GM19035 (cell line): ENCODE results near the gene CERCAM.
"Not testable (repeated sequence)": the region's sequence is repeated elsewhere in the genome, so short reads cannot be mapped to it uniquely, and the experiment has no call there.

Source experiments
- ATAC-seq: cut with Tn5 transposase; IDR thresholded peaks from one replicate; pipeline ENCODE4 v1.9.1; 2021; ENCODE audit not compliant: unreplicated experiment

The CERCAM gene

DNA sequence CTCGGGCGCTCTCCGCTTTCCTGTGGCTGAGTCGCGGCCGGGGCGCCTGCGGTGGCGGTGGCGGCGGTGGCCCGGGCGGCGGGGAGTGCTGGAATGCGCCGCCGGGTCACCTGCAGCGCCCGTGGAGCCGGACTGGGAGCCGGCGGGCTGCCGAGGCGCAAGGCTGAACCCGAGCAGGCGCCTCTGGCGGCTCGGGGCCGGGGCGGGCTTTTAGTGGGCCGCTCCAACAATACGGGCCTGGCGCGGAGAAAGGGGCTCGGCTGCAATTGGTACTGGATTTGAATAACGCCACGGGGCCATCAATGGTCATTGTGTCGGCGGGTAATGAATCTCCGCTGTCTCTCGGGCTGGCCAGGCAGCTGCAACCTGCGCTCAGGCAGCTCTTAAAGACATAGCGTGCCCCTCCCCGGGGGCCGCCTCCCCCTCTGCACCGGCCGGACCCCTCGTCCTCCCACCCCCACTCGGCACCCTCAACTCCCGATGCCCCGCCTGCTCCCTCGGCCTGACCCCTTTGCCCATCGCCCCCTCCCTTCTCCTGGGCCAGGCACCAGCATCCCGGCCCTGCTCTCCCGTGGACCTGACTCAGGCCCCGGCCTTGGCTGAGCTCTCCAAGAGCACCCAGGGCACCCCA is 27.4 kb upstream of the CERCAM start:
- ATAC-seq = no peak

- ATAC-seq = no peak
These were observed 26.7 kb upstream of the CERCAM start for GRCh38 chr9:128393970-128394369.

- ATAC-seq = no peak
These were observed 26.1 kb upstream of the CERCAM start for GRCh38 chr9:128394379-128395168.

DNA sequence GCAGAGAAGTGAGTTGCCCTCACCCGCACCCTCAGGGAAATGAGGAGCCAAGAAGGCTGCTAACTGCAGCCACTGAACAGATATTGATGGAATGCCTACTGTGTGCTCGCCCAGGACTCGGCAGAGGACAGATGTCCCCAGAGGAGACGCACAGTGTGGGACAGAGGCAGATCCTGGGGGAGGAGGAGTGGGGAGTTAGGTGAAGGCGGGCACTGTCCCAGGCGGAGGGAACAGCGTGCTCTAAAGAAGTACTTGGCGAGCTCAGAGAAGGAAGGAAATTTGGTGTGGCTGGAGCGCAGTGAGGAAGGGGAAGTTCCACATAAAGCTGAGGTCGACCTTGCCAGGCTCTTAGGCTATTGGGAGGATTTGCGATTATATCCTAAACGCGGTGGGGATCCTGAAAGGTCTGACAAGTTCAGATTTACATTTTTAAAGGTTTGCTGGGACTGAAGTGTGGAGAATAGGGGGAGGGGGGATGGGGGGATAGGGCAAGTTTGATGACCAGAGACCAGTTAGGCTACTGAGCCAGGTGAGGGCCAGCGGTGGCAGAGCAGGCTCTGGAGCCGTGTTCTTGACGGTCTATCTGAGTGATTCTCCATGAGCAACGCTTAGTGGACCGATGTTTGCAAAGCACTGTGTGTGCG is 23.6 kb upstream of the CERCAM start:
- ATAC-seq = no peak

DNA sequence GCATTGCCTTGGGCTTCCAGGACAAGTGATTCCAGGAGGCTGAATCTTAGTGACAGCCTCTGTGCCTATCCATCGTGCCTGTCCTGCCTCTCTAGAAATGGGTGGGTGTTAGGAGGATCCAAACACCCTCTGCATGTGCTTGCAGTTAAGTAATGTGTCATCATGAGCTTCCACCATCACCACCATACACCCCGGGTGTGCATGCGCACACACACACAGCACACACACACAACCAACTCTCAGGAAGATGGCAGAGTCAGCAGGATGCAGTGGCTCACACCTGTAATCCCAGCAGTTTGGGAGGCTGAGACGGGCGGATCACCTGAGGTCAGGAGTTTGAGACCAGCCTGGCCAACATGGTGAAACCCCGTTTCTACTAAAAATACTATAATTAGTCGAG is 22.8 kb upstream of the CERCAM start:
- ATAC-seq = no peak

DNA sequence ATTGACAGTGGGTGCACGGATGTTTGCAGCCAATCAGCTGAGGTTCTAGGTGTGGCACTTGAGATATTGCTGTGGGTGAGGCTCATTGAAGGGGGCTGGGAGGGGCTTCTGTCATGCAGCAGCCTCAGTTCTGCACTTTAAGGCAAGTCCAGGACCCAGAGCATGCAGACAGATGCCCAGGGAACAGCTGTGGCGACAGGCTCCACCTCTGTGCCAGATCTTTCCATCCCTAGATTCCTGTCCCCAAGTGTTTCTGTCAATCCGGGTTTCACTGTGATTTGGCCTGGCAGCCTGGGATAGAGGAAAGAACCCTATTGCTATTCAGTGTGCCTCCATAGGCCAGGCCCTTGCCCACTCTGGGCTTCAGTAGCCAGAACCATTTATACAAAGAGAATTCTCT is 20.8 kb upstream of the CERCAM start:
- no peak for ATAC-seq

GRCh38 chr9:128404560-128404959 is 16.1 kb upstream of the CERCAM start:
- ATAC-seq = no peak

GRCh38 chr9:128405077-128405779 is 15.4 kb upstream of the CERCAM start:
- ATAC-seq = no peak

- ATAC-seq = no peak
These were observed 14.9 kb upstream of the CERCAM start for GRCh38 chr9:128405780-128406171.

DNA sequence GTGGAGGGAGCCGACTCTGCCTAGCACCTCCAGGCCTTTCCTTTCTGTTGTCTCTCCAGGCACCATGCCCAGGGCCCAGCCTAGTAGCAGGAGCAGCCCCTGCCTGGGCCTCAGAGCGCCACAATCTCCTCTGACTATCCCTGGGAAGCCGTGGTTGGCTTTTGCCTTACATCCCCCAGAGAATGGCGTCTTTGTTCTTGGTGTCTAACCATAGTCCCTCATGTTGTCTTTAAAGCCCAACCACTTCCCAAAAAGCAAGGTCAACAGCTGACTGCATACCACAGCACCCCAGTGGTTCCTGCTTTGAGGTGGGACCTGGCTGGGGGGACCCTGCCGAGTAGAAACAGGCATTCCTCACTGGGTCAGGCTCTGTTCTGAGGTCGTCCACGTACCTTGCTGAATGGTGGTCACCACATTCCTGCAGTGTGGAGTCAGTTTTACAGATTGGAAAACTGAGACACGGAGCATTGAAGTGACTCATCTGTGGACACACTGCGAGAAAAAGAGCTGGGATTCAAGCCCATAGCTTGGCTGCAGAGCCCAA is 13.7 kb upstream of the CERCAM start:
- ATAC-seq = no peak

DNA sequence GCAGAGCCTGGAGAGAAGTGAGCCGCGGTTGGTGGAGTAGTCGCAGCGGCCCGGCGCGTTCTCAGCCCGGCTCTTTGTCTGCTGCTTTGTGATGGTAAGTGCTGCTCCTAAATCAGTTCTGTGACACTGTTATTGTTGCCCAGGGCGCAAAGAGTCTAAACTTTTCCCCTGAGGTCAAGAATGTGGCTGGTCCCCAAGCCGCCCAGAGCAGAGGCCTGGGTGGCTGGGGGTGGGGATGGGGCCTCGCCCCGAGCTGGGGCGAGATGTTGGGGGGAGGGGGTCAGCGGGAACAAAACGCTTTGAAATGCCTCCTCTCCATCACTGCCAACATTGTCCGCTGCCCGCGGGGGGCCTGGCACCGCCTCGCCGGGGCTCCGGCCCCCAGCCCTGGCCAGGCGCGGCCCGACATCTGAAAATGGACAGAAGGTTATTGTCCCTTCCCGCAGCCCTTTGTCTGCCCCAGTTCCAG is 11.7 kb upstream of the CERCAM start:
- ATAC-seq = no peak

- no peak for ATAC-seq
These were observed 11.2 kb upstream of the CERCAM start for GRCh38 chr9:128409450-128409849.

- no peak for ATAC-seq
These were observed 10.7 kb upstream of the CERCAM start for GRCh38 chr9:128409978-128410377.

- ATAC-seq = no peak
These were observed 9.1 kb upstream of the CERCAM start for GRCh38 chr9:128411364-128412119.

DNA sequence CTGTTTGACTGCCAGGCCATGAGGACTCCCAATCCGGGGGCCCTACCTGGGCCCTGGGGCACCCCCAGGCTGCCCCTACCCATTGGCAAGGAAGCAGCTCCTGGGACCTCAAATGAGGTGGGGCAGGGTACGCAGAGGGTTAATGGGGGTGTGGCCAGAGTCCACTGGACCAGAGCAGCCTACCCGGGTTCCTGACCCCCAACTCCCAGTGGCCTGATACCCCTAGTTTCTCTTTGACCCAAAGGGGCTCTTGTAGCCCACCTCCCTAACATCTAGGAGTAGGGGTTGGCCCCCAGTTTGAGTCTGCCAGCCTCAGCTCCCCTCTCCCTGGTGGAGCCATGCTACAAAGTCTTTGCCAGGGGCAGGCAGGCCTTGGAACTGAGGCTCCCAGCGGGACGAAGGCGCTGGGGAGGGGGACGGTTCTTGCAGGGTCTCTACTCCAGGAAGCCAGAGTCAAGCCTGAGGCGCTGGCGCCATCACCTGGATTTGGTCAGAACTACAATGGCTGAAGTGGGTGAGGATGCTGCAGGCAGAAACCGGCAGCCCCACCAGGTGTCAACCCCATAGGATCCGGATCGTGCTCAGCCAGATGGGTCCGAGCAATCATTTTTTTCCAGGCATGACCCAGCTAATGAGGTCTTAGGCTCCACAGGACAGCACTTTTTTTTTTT is 8.4 kb upstream of the CERCAM start:
- ATAC-seq = no peak

GRCh38 chr9:128413728-128414127 is 6.9 kb upstream of the CERCAM start:
- not testable (repeated sequence) for ATAC-seq

GRCh38 chr9:128414461-128414860 is 6.2 kb upstream of the CERCAM start:
- ATAC-seq = no peak

DNA sequence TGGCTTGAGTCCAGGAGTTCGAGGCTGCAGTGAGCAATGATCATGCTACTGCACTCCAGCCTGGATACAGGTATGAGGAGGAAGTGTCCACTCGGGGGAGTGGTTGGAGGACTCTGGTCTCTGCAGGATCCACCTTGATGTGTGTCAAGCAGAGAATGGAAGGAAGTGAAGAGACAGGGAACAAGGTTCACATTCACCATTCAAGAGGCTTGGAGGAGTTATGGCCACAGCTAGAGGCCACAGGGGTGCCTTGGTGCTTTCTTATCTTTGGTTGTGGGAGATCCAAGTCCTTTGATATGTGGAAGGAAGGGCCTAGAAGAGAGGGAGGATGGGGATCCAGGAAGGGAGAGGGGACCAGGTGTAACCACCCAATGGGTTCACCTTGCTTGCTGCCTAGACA is 5.4 kb upstream of the CERCAM start:
- no peak for ATAC-seq

DNA sequence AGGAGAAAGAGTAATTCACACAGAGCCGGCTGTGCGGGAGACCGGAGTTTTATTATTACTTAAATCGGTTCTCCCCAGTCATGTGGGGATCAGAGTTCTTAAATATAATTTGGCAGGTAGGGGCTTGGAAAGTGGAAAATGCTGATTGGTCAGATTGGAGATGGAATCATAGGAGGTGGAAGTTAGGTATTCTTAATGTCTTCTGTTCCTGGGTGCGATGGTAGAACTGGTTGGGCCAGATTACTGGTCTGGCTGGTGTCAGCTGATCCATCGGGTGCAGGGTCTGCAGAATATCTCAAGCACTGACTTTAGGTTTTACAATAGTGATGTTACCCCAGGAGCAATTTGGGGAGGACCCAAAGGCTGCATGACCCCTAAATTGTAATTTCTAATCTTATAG is 4.6 kb upstream of the CERCAM start:
- ATAC-seq = no peak

- no peak for ATAC-seq
These were observed 4.1 kb upstream of the CERCAM start for GRCh38 chr9:128416432-128417019.
